ENCODE data around the gene CAMTA1.

The CAMTA1 gene

DNA sequence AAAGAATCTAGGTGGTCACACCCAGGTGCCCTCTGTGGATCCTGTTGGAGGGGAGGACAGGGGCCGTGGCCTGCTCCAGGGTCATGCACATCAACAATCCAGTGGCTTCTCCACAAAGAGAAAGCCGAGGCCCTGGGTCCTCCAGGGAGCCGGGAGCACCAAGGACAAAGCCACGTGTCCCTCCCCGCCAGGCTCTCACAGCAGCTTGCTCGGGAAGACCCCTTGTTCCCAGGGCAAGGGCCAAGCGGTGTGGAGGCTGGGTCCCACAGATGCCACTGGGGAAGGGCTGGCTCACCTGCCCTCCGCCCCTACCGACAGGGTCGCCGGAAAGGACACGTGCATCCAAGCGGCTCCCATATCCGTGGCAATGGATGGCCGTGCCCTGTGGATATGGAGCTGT, 793.0 kb downstream of the CAMTA1 start:
- no peak for DNase-seq

DNA sequence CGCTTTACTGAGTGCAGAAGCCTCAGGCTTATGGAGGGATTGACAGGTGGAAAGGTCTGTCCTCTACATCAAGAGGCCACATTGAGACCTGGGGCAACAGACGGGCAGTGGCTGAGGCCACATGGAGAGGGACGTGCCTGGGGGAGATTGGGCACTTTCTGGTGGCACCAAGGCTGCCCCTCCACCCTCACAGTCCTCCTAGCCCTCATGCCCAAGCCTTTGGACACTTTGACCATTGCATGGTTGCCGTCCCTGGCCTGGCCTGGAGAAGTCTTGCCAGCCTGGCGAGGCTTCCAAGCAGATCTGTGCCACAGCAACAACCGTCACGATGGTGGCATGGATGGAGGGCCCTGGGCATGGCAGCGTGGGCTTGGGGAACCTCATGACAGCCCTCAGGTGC, 793.8 kb downstream of the CAMTA1 start:
- no peak for DNase-seq

DNA sequence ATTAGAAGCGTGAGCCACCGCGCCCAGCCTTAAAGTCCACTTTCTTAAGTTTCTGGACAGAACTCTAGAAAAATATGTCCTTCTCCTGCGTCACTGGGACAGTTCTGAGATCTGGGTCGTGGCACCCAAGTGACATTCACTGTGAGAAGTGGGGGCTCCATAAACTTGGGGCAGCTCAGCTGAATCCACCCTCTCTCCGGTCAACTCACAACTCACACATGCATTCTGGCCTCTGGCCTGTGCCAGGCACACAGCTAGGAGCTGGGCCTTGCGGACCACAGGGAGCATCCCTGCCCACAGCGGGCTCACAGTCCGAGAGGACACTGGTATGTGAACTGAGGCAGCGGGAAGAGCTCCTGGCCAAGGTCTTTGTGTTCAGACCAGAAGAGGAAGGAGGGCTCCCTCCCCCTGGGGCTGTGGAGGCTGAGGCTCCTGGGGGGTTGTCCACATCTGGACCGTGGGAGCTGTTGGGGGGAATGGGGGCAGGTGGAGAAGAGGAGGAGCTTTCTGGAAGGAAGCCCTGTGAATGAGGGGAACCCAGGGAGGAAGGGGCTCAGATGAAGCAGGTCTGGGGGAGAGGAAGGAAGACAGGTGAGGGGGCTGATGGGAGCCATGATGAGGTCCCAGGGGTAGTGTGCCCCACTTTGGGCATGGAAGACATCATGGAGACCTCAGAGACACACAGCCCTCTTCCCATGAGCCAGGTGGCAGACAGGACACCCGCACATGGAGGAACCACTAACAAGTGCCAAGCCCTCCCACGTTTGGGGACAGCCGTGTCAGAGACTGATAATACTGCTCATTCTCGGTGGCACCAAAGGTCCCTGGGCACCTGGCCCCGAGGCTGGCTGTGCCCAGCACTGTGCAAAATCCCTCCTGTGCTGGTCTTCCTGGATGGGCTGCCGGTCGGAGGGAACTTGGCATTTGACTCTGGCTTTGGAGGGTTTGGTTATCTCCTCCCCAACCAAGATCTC, 794.9 kb downstream of the CAMTA1 start:
- DNase-seq = no peak

GRCh38 chr1:7580923-7581753, 795.9 kb downstream of the CAMTA1 start:
- no peak for DNase-seq

DNA sequence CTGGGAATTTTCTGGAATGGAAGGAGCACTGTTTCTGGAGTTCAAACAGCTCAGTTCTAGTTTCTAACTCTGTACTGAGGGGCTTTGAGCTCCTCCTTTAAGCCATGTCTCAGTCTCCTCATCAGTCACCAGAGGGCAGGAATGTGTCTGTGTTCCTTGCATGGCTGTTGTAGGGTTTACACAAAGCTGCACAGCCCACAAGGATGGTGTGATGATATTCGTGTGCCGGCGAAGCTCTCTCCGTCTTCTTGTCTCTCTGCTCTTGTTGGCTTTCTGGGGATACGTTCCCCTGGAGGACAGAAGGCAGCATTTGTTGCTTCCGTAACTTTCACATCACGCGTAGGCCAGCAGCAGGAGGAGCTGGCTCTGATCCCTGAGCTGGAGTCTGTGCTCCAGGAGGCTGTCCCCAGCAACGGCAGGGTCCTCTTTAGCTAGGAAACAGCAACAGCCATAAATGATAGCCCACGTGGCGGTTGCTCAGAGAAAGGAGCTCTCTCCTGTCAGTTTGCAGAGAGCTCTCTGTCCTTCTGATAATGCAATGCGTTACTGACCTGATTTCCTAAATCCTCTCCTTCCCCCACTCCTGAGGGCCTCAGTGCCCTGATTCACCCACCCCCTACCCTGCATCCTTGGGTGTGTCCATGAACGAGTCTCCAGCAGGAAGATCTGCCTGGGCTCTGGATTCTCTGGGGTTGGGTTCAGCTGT, 796.7 kb downstream of the CAMTA1 start:
- no peak for DNase-seq

DNA sequence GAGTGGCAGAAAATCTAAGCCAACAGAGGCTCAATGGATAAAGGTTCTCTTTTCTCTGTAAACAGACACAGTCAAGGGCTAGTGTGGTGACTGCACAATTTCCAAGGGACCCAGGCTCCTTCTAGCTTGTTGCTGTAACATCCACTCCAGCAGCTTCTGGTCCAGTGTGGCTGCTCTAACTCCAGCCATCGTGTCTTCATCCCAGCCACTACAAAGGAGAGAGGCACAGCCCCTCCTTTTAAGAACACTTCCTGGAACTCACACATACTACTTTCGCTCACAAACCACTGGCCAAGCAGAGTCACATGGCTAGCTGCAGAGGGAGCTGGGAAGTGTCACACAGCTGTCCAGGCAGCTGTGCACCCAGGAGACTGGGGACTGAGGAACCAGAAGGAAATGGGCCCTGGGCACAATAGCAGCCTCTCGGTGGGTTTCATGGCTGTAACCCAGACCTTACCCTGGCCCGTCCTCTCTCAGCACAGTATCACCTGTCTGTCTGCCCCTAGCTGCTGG, 797.3 kb downstream of the CAMTA1 start:
- no peak for DNase-seq

- DNase-seq = no peak
Measured at GRCh38 chr1:7583291-7584096, 798.2 kb downstream of the CAMTA1 start.

DNA sequence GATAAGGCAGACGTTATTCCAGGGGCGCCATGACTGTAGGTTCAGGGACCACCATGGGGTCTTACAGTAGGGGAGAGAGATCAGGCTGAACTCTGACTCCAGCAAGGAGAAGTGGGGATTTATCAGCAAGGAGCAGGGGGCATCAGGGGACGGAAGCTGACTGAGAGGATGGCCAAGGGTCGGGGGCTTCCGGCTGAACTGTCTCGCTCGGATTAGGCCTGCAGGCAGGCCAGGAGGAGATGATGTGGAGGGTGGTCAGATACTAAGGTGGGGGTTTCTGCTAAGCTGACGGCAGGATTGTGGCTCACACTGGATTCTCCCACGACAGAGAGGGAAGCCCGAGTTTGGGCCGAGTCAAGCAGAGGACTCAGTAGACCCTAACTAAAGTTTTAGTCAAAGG, 798.9 kb downstream of the CAMTA1 start:
- DNase-seq = no peak

GRCh38 chr1:7584643-7585042, 799.4 kb downstream of the CAMTA1 start:
- DNase-seq = no peak

DNA sequence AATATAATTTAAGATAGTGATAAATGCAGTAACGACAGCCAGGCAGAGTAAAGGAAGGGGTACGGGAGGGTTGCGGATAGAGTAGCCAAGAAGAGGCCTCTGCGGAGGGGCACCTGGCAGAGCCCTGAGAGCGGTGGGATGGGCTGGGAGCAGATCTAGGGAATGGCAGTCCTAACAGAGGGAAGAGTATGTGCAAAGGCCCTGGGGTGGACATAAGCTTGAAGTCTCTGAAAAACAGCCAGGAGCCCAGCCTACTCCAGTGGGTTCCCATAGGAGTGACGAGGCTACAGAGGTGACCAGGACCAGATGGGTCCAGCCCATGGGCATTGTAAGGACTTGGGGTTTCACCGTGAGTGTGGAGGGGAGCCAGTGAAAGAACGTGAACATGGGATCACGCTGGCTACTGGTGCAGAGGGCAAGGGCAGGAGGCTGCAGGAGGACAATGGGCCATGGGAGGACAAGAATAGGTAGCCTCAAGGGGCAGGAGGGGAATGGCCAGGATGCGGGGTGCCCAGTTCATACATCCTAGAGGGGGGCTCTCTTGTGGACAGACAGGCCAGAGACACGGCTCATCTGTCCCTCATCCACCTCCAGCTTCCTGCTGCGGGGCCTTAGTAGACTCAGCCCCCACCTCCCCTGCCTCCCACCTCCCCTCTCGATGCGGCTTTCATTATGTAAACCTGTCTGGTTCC, 800.1 kb downstream of the CAMTA1 start:
- DNase-seq = no peak

- DNase-seq = no peak
Measured at GRCh38 chr1:7586031-7586941, 801.0 kb downstream of the CAMTA1 start.

GRCh38 chr1:7587108-7587772, 802.0 kb downstream of the CAMTA1 start:
- no peak for DNase-seq

- DNase-seq = no peak
Measured at GRCh38 chr1:7587773-7588456, 802.7 kb downstream of the CAMTA1 start.

DNA sequence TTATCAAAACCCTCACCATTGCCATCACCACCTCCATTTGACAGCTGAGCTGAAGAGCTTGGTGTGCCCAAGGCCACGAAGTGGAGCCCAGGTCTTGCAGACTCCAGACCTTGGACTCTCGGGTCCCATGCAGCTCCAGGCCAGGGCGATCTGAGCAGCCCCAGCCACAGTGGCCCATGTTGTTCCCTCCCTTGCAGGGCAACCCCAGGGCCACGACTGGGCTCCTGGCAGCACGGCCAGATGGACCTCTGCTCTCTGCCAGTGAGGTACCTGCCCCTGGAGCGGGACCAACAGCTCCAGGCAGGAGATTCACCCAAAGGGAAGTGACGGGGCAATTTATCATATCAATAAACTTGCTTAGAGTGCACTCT, 803.2 kb downstream of the CAMTA1 start:
- DNase-seq = no peak

DNA sequence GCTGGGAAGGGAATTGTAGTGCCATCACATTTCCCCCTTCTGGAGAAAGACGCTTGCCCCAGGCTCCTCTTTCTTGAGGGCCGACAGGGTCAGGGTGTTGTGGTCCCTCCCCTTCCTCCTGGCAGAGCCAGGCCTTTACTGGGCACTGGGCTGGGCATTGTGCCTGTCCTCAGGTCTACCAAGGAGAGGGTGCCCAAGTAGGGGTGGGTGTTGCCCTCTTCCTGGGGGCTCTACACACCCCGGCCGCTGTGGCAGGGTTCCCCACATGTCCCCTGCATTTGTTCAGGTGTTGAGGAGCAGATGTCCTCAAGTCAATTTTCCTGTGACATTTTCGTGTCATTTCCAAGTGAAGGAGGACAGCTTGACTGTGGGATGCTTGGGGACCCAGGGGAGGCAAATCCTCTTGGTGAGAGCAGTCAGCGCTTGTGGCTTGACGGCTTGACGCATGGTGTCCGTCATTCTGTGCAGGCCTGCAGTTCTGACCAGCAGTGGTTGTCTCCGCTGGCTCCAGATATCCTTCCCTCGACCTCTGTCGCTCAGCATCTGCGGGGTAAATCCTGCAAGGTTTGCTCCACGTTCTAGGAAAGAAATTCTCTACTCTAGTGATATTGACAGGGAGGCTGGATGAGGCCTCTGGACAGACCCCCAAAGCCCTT, 804.0 kb downstream of the CAMTA1 start:
- DNase-seq = no peak

DNA sequence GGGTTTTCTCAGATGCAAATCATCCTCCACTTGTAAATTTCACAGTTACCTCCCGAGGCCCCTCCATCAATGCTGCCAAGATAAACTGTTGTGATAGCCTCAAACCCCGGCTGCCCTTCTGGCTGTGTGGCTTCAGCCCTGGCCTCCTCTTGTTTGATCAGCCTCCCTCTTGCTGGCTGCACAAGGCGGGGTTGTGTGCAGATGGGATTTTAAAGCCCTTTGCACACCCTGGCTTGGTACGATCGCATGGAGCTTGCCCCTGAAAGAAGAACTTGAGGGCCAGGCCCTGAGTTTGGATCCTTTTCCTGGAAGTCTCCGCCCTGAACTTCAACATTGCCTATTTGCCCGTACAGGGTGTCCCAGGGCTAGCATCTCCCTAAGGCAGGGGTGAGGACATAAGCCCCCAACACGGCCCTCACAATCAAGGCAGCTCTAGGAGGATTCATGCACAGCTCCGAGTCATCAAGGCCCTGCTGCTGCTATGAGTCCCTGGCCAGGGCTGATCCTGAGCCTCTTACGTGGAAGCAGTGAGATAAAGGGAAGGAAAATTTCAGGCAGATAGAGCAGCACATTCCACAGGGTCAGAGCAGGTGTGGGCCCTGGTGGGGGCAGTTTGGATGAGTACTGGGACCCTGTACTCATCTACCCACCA, 804.6 kb downstream of the CAMTA1 start:
- DNase-seq = no peak

DNA sequence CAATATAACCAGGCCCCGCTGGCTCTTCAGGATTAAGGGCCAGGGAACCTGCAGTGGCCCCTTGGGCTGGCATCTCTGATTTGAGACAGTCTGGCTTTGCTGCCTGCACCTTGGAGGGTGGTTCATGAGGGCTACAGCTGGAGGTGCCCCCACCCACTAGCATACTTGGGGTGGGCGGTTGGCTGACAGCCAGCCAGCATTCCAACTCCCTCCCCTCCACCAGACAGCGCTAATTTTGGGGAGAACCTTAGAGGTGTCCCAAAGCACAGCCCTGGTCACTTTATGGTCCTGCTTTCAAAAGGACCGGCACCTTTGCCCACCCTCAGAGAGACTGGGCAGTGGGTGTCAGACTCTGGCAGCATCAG, 805.2 kb downstream of the CAMTA1 start:
- no peak for DNase-seq

GRCh38 chr1:7591565-7591964, 806.3 kb downstream of the CAMTA1 start:
- DNase-seq = no peak
